Measurements from ENCODE around the gene COL6A3.

The COL6A3 gene

GRCh38 chr2:237388036-237388435, 25.9 kb downstream of the COL6A3 start:
- no peak overlapping the region for H3K4me3 ChIP-seq (ENCODE audit: low read length)
- DNase-seq (ENCODE audit: low read depth): no peak
- TF ChIP-seq CTCF (IDR thresholded peaks at IDR 0.05; ENCODE audit: insufficient read depth, low read depth, low read length, missing control alignments): no peak

- no peak overlapping the region for H3K4me3 ChIP-seq (ENCODE audit: low read length)
- no peak for TF ChIP-seq CTCF (IDR thresholded peaks at IDR 0.05; ENCODE audit: insufficient read depth, low read depth, low read length, missing control alignments)
- no peak for DNase-seq (ENCODE audit: low read depth)
Measured at GRCh38 chr2:237384672-237385020, 29.3 kb downstream of the COL6A3 start.

GRCh38 chr2:237383991-237384671, 29.8 kb downstream of the COL6A3 start:
- no peak for TF ChIP-seq CTCF (IDR thresholded peaks at IDR 0.05; ENCODE audit: insufficient read depth, low read depth, low read length, missing control alignments)
- no peak overlapping the region for H3K4me3 ChIP-seq (ENCODE audit: low read length)
- DNase-seq (ENCODE audit: low read depth): no peak

- no peak for TF ChIP-seq CTCF (IDR thresholded peaks at IDR 0.05; ENCODE audit: insufficient read depth, low read depth, low read length, missing control alignments)
- no peak overlapping the region for H3K4me3 ChIP-seq (ENCODE audit: low read length)
- DNase-seq (ENCODE audit: low read depth): no peak
Measured at GRCh38 chr2:237380768-237381167, 33.2 kb downstream of the COL6A3 start.

- no peak for DNase-seq (ENCODE audit: low read depth)
- no peak overlapping the region for H3K4me3 ChIP-seq (ENCODE audit: low read length)
- no peak for TF ChIP-seq CTCF (IDR thresholded peaks at IDR 0.05; ENCODE audit: insufficient read depth, low read depth, low read length, missing control alignments)
Measured at GRCh38 chr2:237379636-237380035, 34.3 kb downstream of the COL6A3 start.

GRCh38 chr2:237378650-237379049, 35.3 kb downstream of the COL6A3 start:
- DNase-seq (ENCODE audit: low read depth): no peak
- no peak overlapping the region for H3K4me3 ChIP-seq (ENCODE audit: low read length)
- no peak for TF ChIP-seq CTCF (IDR thresholded peaks at IDR 0.05; ENCODE audit: insufficient read depth, low read depth, low read length, missing control alignments)
